Measurements from ENCODE around the gene ENO3.
"Not testable (repeated sequence)": the region's sequence is repeated elsewhere in the genome, so short reads cannot be mapped to it uniquely, and the experiment has no call there.

DNA sequence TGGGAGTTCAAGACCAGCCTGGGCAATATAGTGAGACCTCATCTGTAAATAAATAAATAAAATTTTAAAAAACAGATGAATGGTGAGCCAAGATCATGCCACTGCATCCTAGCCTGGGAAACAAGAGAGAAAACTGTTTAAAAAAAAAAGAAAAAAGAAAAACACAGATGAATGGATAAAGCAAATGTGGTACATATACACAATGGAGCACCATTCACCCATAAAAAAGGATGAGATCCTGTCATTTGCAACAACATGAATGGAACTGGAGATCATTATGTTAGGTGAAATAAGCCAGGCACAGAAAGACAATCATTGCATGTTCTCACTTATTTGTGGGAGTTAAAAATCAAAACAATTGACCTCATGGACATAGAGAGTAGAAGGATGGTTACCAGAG lies 44.3 kb upstream of the ENO3 start:
- TF ChIP-seq CTCF (IDR thresholded peaks at IDR 0.05; ENCODE audit: low read depth, low read length, poor library complexity, severe bottlenecking); EZH2phosphoT487 (IDR thresholded peaks at IDR 0.05; ENCODE audit: borderline replicate concordance, low read length): not testable (repeated sequence)
